Right kidney (tissue), 1 donor: ENCODE data around the gene BATF3.

Experiments
- DNase-seq: peaks from one replicate; pipeline ENCODE4 v3.0.0-alpha.2; 2016

BATF3 gene

GRCh38 chr1:212710566-212710965, 10.9 kb upstream of the BATF3 start:
- no peak for DNase-seq

GRCh38 chr1:212703991-212704564, 4.4 kb upstream of the BATF3 start:
- no peak for DNase-seq

- DNase-seq, result no peak
Observed at GRCh38 chr1:212702672-212703071, 3.0 kb upstream of the BATF3 start.

GRCh38 chr1:212701910-212702309, 2.3 kb upstream of the BATF3 start:
- no peak for DNase-seq

GRCh38 chr1:212700892-212701819, 1.5 kb upstream of the BATF3 start:
- peak; percentile 54 for DNase-seq

- DNase-seq, result peak; percentile 65
Observed at GRCh38 chr1:212700223-212700891, 717 bp upstream of the BATF3 start.

GRCh38 chr1:212699104-212699624, 476 bp downstream of the BATF3 start:
- DNase-seq, result peak; percentile 67

- no peak for DNase-seq
Observed at GRCh38 chr1:212698467-212699103, 1.1 kb downstream of the BATF3 start.

- no peak for DNase-seq
Observed at GRCh38 chr1:212696721-212697331, 2.8 kb downstream of the BATF3 start.

GRCh38 chr1:212692774-212693644, 6.6 kb downstream of the BATF3 start:
- DNase-seq, result no peak

GRCh38 chr1:212691561-212692071, 8.0 kb downstream of the BATF3 start:
- DNase-seq, result no peak

GRCh38 chr1:212690816-212691403, 8.7 kb downstream of the BATF3 start:
- DNase-seq, result no peak

- no peak for DNase-seq
Observed at GRCh38 chr1:212689758-212690529, 9.7 kb downstream of the BATF3 start.

GRCh38 chr1:212689196-212689725, 10.4 kb downstream of the BATF3 start:
- no peak for DNase-seq

GRCh38 chr1:212688341-212689047, 11.1 kb downstream of the BATF3 start:
- no peak for DNase-seq

GRCh38 chr1:212687811-212688210, 11.8 kb downstream of the BATF3 start:
- DNase-seq, result no peak

- no peak for DNase-seq
Observed at GRCh38 chr1:212686591-212686990, 13.0 kb downstream of the BATF3 start.

- no peak for DNase-seq
Observed at GRCh38 chr1:212686069-212686468, 13.6 kb downstream of the BATF3 start.

GRCh38 chr1:212685429-212685828, 14.2 kb downstream of the BATF3 start:
- no peak for DNase-seq
